ENCODE measurements around the gene NAA20.

Gene NAA20

DNA sequence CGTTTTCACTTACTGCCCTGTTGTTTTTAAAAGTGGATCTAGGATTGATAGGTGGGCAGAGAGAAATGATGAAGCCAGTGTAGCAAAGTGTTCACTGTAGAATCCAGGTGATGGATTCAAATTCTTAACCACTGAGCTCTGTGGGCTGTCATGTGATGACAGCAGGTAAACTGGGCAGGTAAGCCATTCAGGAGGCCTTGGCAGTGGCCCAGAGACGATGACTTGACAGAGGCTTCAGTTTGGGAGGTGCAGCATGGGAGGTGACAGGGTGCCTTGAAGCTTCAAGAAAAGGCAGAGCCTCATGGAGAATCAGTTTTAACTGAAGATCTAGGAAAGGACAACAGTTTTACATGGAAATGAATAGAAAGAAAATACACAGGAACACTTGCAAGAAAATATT lies 2.0 kb downstream of the NAA20 start:
- DNase-seq (ENCODE audit: low spot score), result no peak

DNA sequence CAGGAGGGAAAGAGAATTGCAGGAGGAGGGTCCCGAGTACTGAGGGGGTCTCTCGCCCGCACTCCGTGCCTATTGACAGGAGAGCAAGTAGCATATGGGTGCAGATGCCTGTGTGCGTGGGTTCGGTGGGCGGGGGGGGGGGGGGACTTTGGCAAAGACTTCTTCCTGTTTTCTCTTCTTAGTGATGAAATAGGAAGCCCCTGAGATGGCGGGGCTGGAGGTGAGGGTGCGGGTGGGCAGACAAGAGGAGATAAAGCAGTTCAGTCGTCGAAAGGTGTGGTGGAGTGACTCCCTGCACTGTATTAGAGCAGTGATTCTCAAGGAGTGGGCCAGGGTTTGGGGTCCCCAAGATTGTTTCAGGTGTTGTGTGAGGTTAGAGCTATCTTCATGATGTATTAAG lies 3.7 kb downstream of the NAA20 start:
- no peak for DNase-seq (ENCODE audit: low spot score)

DNA sequence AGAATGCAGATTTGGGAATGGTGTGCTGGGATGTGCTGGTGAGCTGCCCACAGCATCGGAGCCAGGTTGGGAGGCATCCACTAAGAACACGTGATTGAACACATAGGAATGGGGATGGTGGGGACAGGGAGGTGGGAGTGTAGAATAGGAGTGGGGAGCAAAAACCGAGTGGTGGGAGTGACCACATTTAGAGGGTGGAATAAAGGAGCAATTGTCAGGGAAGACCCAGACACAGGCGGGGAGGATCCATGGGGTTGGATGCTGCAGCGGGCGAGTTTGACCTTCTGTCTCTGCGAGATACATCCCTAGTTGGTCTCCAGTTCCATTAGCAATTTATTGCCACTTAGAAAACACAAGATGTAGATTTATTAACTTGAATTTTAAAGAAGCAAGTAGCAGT lies 4.7 kb downstream of the NAA20 start:
- no peak for DNase-seq (ENCODE audit: low spot score)

DNA sequence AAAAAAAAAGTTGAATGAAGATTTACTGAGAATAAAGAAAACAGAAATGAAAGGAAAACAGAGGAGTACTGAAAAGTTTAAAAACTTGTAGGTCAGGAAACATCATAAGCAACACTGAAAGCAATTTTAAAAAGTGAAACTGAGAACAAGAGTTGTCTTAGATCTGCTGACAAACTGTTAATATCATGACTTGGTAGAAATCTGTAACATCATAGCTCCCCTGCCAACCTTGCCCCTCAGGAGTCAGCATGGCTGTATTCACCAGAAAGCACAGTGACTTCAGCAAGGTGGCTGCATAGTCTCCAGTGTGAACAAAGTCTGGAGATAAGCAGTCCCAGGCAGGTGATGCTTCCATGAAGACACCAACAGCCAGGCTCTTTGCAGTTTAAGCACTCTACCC lies 5.3 kb downstream of the NAA20 start:
- no peak for DNase-seq (ENCODE audit: low spot score)

DNA sequence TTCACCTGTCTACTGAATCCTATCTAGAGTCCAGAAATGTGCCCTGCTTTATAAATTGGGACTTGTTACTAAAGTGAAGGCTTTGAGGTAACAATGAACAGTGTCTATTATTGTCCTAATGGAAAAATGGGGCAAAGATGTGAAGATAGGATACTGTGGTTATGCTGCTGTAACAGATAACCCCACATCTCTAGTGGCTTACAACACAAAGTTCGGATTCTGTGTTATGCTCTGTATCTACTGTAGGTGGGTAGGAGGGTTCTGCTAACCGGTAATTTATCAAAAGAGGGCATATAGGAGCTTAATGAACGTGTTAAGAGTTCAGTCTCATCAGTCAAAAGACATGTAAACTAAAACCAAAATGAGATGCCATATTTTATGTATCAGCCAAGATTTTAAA lies 6.2 kb downstream of the NAA20 start:
- DNase-seq (ENCODE audit: low spot score), result no peak

DNA sequence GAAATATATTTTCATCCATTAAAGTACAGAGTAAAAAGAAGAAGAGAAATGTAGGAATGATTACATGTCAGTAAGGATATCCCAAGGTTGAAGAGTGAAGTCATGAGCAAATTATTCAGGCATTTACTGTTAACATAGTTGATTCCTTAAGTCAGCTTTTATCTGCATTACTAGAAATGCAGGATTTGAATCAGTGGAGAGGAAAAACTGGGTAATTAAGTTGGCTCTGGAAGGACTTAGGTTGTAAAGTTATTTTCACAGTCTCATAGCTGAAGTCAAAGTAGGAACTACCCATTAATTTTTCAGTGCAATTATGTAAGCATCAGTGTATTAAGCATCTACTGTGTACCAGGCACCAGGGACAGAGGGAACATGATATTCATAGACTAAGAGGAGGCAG lies 7.8 kb downstream of the NAA20 start:
- no peak for DNase-seq (ENCODE audit: low spot score)

DNA sequence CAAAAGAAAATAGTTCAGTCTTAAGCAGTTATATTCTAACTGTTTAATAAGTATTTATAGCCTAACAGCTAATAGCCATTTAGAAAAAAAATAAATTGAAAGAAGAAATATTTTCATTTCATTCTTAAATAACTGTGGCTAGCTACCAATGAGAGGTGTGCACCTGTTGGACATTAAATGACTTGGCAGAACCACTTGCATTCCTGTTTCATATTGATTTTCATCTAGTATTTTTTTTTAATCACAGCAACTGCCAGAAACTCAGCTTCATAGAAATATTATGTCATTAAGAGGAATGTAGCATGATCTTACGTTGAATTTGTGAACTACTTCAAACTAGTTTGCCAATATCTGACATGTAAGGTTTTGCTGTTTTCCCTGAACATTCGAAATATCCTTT lies 10.1 kb downstream of the NAA20 start:
- no peak for DNase-seq (ENCODE audit: low spot score)

DNA sequence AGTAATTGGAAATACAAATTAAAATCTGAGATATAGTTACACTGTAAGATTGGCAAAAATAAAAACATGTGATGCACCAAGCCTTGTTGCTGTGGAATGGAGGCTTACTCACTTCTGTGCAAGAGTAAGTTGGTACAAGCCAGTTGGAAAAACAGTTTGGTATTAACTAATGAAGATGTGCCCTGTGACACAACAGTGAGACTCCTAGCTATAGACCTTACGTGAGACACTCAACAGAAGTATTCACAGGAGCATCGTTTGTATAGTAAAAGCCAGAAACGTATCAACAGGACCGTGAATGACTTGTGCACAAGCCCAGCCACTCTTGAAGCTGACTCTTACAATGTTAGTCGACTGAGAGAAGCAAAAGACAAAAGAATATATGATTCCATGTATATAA lies 14.6 kb downstream of the NAA20 start:
- no peak for DNase-seq (ENCODE audit: low spot score)

DNA sequence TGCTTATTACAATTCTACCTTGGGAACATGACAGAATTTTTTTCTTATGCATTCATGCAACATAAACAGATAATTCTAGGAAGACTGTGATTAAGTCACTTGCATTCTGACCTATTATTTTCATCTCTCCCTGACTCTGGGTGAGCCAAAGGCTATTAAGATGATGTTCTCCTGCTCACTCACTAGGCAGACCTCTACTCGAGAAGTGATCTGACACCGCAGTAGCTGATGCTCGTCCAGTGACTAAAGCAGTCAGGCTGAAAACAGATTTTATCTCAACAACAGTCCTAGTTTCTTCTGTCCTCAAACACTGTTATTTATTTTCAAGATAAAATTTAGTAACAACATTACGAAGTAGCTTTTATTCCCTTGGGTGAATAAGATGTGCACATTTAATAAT lies 17.3 kb downstream of the NAA20 start:
- no peak for DNase-seq (ENCODE audit: low spot score)

DNA sequence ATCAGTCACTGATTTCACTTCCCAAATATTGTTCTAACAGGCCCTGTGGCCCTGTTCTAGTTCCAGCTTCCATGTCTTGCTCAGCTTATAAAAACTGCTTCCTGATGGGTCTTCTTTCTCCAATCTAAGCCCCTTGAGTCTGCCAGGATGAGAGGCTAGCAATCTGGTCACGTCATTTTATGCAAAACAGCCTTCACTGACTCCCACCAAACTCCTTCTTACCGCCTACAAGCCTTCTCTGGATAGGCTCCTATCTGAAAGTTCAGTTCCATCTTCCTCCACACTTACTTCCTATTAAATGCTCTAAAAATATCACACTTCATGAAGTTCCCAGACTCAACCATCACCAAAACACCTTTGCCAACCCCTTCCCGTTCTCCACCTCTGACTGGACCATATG lies 19.6 kb downstream of the NAA20 start:
- no peak for DNase-seq (ENCODE audit: low spot score)

DNA sequence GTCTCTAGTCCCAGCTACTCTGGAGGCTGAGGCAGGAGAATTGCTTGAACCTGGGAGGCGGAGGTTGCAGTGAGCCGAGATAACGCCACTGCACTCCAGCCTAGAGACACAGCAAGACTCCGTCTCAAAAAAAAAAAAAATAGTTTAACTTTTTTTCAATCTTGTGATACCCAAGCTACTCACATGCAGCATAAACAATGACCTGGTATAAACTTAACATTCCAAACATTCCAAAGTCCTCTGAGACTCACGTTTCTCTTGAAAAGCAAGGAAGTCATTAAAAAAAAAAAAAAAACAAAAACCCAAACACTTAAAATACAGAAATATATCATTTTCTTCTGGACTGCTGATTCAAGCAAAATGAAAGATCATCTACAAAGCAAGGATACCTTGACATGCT lies 20.8 kb downstream of the NAA20 start:
- DNase-seq (ENCODE audit: low spot score), result peak; percentile 35

DNA sequence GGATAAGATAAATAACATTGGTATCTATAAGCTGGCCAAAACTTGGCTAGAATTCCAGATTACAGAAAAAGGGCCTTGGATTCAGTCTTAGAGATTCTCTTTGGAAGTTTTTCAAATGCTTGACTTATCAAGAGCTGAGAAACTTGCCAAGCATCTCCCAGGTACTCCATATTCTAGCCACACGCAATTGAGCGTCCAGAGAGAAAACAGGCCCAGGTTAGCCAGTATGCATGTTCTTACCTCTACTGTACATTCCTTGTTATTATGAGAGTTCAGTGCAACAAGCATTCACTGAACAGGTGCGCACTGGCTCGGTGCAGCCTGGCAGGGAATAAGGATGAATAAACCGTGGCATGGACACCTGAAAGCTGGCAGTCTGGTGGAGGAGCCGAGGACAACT lies 21.4 kb downstream of the NAA20 start:
- DNase-seq (ENCODE audit: low spot score), result no peak

DNA sequence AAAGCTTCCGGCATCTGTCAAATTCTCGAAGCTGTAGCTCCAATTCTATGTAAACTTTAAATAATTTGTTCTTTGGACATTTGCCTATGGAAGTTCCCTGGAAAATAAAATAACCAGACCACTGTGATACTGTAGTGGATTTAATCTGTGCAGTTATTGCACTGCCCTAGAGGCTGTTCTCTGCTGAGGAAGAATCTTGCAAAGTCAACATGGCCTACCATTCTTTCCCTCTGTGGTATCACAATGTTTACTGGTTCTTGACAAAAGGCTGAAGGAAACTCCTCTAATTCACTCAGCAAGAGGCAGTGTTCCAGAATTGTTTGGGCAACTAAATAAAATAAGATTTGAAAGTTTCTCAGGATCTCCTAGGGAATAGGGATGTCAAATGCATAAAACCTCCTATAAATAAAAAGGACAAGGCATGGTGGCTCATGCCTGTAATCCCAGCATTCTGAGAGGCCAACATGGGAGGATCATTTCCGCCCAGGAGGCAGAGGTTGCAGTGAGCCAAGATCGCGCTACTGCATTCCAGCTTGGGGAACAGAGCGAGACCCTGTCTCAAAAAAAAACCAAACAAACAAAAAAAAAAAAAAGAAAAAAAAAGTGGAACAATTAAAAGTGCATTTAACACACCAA lies 22.7 kb downstream of the NAA20 start:
- no peak for DNase-seq (ENCODE audit: low spot score)

DNA sequence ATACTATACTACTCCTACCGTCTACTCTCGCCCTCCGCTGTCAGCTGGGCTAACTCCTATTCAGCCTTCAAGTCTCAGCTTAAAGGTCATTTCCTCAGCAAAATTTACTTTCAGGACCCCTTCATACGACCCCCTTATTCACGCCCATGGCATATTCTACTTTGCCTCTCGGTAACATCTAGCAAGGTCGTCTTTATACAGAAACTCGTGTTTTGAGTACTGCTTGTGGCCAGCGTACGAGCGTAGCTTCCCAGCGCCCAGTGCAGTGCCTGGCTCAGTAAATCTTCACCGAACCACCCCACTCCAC lies 34.6 kb downstream of the NAA20 start:
- DNase-seq (ENCODE audit: low spot score), result no peak

DNA sequence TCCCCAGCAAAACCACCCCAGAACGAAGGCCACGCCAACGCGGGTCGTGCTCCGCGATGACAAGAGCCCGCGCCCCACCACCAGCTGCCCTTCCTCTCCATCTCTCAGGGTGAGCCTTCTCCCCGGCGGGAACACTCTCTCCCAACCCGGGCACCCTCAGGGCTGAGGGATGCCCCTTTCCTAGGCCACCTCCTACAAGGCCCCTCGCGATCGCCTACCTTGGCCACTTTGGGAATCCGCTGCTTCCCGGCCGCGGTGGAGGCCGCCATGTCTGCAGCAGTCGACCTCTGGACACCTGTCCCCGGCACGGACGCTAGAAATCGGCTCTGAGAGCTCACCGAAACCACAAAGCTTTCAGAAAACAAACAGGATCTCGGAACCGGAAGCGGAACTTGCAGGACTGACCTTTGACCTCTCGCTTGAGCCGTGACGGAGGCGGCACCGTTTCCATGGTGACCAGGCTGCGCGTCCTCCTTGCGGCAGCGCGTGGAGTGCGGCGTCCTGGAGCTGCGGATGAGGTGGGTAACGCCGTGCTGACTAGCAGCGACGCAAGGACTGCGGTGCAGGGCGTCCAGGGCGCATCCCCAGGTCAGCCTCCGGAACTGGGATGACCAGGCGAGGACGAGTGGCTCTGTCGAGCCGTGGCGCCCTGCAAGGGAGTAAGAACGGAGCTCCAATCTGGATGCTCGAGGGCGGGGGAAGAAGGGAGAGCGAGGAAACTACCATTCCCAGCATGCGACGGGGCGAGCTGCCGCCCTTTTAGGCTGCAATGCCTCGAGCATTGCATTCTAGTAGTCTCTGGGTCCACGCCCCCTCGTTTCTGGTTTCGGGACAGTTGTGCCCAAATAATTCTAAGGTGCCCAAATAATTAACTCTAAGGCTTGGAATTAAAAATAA lies 35.2 kb downstream of the NAA20 start, which contains the start of the genes CFAP61 and CRNKL1:
Gene CFAP61 (plus strand): TSS at position 459 of the 897 bp plus-strand sequence. CDS start 4,122 bp downstream, outside the sequence.
Gene CRNKL1 (minus strand): TSS at position 393 of the 897 bp plus-strand sequence. CDS start 124 bp downstream, at position 269.
- peak; percentile 98 for DNase-seq (ENCODE audit: low spot score)

DNA sequence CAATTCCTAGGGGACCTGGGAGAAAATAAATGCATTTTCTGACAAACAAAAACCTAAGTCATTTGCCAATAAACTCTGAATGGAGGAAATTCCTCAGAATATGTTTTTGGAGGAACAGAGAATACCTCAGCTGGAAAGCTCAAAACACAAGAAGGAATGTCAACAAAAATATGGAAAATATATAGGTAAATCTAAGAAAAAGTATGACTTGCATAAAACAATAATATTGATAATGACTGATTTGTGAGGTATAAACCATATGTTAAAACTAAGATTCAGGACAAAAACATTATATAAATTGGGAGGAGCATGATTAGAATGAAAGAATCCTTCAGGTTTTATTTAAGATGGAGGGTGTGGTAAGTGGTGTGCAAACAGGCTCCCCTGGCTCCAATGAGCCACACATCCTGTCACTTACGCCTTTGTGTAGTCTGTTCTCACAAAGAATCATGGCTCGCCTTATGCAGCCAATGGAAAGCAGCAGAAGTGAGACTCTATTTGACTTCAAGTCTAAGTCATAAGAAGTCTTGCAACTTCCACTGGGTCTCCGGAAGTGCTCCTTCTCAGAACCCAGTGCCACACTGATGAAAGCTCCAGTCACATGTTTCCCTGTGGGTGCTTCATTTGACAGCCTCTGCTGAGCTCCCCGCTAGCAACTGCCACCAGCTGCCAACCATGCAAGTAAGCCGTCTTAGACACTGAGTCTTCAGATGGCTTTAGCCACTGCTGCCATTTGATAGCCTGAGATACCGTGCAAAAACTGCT lies 43.3 kb downstream of the NAA20 start:
- DNase-seq (ENCODE audit: low spot score), result no peak

DNA sequence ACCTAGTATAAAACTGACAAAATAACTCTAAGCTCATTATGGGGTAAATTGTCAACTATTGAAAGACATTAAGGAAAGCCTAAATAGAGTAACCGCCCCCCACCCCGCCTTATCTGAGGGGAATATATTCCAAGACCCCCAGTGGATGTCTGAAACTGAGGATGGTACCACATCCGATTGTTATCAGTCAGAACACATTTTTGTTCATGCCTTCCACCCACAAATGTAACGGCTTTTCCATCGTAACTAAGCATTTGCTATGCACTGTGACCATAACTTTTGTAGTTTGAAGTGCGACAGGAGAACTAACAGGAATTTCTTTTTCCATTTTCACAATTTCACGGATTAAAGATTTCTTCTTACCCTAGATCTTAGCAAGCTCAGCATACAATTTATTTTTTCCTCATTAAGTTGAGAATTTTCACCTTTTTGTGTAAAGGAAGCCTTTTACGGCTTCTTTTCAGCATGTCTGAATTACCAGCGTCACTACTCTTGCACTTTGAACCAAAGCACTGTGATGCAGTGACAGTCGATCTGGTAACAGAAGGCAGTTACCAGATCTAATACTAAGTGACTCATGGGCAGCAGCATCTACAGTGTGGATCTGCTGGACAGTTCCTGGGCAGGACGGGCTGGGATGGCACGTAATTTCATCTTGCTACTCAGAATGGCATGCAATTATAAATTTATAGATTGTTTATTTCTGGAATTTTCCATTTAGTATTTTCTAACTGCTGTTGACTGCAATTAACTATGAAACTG lies 47.0 kb downstream of the NAA20 start:
- no peak for DNase-seq (ENCODE audit: low spot score)

DNA sequence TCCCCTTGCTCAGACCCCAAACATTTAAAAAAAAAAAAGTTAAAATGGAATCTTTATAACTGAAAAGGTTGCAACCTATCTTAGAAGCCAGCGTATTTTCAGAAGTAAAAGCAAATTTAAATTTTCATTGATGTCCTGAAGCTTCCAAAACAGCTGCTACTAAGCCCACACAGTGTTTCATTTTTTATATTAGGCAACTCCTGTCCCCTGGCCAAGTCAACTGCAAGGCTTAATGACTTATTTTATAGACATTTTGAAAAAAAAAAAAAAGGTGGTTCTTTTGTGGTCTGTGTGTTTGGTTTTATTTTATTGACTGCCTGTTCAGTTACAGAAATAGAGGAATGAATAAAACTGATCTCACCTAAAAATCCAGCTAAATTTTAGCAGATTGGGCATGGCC lies 48.2 kb downstream of the NAA20 start:
- DNase-seq (ENCODE audit: low spot score), result no peak

DNA sequence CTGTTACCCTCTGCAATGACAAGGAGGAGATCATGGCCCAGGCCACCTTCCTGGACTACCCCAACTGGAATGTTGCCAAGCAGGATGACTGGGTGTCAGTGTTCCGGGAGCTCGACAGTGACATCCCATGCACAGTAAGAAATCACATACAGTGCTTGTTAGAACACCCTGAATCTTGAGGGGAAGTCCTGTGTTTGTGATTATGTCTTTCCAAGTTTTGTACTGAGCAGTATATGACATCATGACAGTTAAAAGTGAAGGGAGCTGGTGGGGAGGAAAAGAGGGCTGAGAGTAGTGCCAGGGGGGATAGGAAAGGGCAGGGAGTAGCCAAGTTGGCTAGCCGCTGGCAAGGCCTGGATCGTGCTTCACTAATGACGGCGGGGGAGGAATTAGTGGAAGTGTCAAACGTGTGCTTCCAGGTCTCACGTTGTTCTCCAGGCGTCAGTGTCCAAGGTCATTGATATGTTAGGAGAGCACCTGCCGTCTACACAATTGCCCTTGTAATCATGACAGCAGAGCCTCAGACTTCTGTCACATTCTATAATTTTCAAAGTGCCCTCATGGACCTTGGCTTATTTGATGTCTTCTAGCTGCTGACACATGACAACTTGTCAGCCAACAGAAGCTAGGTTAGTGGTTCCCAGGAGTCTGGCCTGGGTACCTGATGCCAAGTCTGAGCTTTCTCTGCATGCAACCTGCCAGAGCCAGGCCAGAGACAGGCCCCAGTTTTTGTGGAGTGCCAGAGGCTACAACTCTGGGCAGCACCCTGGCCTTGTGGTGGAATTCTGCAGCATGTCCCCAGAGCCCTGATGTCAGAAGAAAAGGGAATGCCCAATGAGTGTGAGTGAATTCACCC lies 53.9 kb downstream of the NAA20 start:
- DNase-seq (ENCODE audit: low spot score), result no peak

DNA sequence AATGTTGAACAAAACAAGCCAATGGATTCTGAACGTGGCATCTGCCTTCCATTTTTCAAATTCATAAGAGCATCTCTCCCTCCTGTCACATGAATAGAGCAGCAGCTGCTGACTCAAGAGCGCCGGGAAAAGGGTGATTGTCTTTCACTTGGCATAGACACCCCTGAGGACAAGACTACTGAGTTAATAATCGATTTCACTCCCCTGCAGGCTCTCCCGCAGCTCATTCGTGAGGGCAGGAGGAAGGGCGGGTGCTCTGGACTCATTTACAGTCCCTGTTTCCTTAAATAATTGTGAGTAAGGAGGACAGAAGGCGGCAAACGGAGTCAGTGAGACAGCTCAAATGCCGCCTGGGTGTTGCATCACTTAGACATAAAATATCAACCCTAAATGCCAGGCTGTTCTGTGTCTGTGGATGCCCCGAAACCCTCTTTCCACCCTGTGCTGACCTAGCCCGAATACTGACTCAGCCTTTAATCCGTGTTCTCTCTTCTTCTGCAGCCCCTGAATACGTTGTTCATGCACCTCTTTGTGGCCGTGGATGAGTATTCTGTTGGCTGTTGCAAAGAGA lies 56.7 kb downstream of the NAA20 start:
- DNase-seq (ENCODE audit: low spot score), result no peak

DNA sequence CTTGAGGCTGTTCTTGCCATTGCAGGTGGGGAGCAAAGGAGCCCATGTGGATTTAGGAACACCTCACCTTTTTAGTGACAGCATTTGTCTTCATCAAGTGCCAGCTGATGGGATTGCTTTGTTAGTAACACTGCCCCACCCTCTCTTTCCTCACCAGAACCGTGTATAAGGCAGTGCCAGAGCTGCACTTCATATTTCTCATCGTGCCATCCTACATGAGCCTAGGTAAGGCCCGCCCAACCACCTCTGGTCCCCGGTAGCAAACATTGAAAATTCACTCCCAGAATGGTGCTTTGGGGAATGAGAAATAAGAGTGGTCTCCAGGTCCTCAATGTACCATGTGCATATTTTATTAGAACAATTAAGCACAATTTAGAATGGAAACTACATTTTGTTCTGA lies 57.9 kb downstream of the NAA20 start:
- DNase-seq (ENCODE audit: low spot score), result no peak

All from AG20443 (cell line).